Spleen (tissue), 11 donors: ENCODE data around the gene GCH1. TPM values are rescaled to one million over a fixed set of nuclear protein-coding genes. Genes with fewer than 3 reads are reported as not detected.
"Not testable (repeated sequence)": the region's sequence is repeated elsewhere in the genome, so short reads cannot be mapped to it uniquely, and the experiment has no call there.

Experiments
- DNase-seq: peaks from one replicate; pipeline ENCODE4 v3.0.0-alpha.2; 2020
- H3K27ac ChIP-seq, 8 donors: fragments of 200-600 bp; sonication (generic) in 7 of 8; 1 replicate in 4 of 8; 2 replicates in 4 of 8; pipeline versions ENCODE4 v1.5.0 to v1.8.0; 2016 to 2021; ENCODE audit warnings: inconsistent platforms in 4 of 8, mild to moderate bottlenecking in 4 of 8, moderate library complexity in 1 of 8
- H3K27me3 ChIP-seq, 7 donors: fragments of 200-600 bp; sonication (generic) in 6 of 7; replicated peaks in 1 of 7; 1 replicate in 4 of 7; 2 replicates in 3 of 7; pipeline versions ENCODE4 v1.5.0 to v1.8.0; 2016 to 2021; ENCODE audit warnings: inconsistent platforms in 3 of 7, mild to moderate bottlenecking in 1 of 7
- H3K36me3 ChIP-seq, 6 donors: fragments of 200-600 bp; sonication (generic) in 5 of 6; 1 replicate in 4 of 6; 2 replicates in 2 of 6; pipeline versions ENCODE4 v1.5.0 to v1.8.0; 2016 to 2021; ENCODE audit warnings: inconsistent platforms in 2 of 6
- H3K4me1 ChIP-seq, 6 donors: fragments of 200-600 bp; sonication (generic) in 5 of 6; 1 replicate in 3 of 6; 2 replicates in 3 of 6; pipeline versions ENCODE4 v1.5.0 to v1.8.0; 2016 to 2021; ENCODE audit warnings: inconsistent platforms in 3 of 6
- H3K4me3 ChIP-seq, 8 donors: fragments of 200-600 bp; sonication (generic) in 7 of 8; 1 replicate in 4 of 8; 2 replicates in 4 of 8; pipeline versions ENCODE4 v1.5.0 to v1.8.0; 2016 to 2021; ENCODE audit warnings: inconsistent platforms in 4 of 8, mild to moderate bottlenecking in 4 of 8, moderate library complexity in 2 of 8
- H3K9me3 ChIP-seq, 8 donors: fragments of 200-600 bp; sonication (generic) in 7 of 8; 1 replicate in 4 of 8; 2 replicates in 4 of 8; pipeline versions ENCODE4 v1.5.0 to v1.8.0; 2016 to 2021; ENCODE audit warnings: inconsistent platforms in 4 of 8
- POLR2A ChIP-seq, 3 donors: fragments of 450-650 bp; IDR thresholded peaks; one replicate each; pipeline ENCODE4 v1.5.1; 2017; ENCODE audit warnings: antibody characterized with exemption in 3 of 3, mild to moderate bottlenecking in 1 of 3
- POLR2AphosphoS5 ChIP-seq, 3 donors: sonication (generic); formaldehyde crosslinking; IDR thresholded peaks; one replicate each; pipeline ENCODE4 v1.5.1; 2017; ENCODE audit warnings: antibody characterized with exemption in 3 of 3
- WGBS, 5 donors: extraction: QIAGEN DNeasy Blood & Tissue Kit in 3 of 5; methylation state at CpG; one replicate each; pipeline versions ENCODE4 v1.1.5 to v1.1.7; 2013 to 2018; 5-methylcytosine and 5-hydroxymethylcytosine counted together
- intact Hi-C: fragments of 100-400 bp; cut with DNase I; formaldehyde crosslinking; loops from one replicate; pipeline ENCODE4 v1.15.0; 2023; ENCODE audit warnings: low total_unique reads
- polyA plus RNA-seq, 3 donors: library from polyadenylated mRNA; stranded (reverse); fragments of 200-250 nt; gene quantifications; one replicate each; pipeline ENCODE4 v1.2.1, GENCODE V29; 2013
- total RNA-seq, 7 donors: library from RNA; depleted of rRNA in 3 of 7; stranded (reverse); fragments of >200 nt in 3 of 7; fragmentation: NEBNext Ultra II Directional in 4 of 7; extraction: Animal tissue kit (Norgen Biotek cat#: 25700) in 4 of 7; gene quantifications; one replicate each; pipeline versions ENCODE4 v1.1.0 to v1.2.1, GENCODE V29; 2016 to 2021
- TF ChIP-seq, protein P1 (sequence below), 11 experiments: fragments of 200-600 bp in 7 of 11; fragments of 450-650 bp in 4 of 11; sonication (generic) in 4 of 11; IDR thresholded peaks in 8 of 11; conservative IDR thresholded peaks in 3 of 11; 1 replicate in 7 of 11; 2 replicates in 4 of 11; pipeline versions ENCODE4 v1.4.0 to v1.8.0; 2016 to 2021; ENCODE audit warnings: antibody characterized with exemption in 11 of 11, inconsistent platforms in 4 of 11, mild to moderate bottlenecking in 1 of 11
- donor health status: healthy with polysubstance abuse.
- donor health status: DM: no; HTN: no; CAD: no; lungs with moderate emphysema.
- donor health status: DM: no; HTN: no; CAD: no.
- donor health status: Bipolar disorder and iron deficiency.
- donor health status: healthy.
- donor health status: DM: no; HTN: no; CAD: no.
- donor health status: DM: yes; HTN: yes; CAD: no.

The GCH1 gene
- total and polyA plus RNA-seq, 10 donors = 11.2 to 23.3 (median 20.3) TPM

DNA sequence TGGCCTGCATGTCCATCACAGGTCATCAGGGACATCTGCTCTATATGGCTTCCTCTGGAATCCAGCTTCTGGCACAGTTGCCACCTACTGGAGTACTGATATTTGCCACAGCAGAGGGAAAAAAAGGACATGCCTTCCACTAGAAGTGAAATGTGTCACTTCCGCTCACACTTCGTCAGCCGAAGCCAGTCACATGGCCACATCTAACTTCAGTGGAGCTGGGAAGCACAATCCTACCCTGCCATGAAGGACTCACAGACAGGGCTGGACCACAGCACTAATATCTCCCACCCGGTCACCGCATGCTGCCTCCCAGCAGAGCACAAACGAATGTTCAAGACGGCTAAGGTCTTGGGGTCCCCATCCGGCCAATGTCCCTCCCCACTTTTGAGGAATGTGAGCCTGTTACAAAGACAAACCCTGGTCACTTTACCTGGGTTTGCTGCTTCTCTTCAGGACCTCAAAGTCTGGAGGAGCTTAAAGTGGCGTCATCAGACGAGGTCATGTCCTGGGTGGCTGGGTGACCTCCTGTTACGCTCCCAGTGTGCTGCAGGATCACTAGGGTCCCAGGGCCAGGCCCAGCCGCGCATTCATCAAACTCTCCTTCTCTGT lies 98.6 kb downstream of the GCH1 start:
- H3K27me3 ChIP-seq = peaks cover 0 to 5% (median 0%) of the 10 kb centered on the region in 7 donors
- no peak overlapping the region for H3K27ac ChIP-seq
- H3K36me3 ChIP-seq = no peaks in the 10 kb centered on the region
- peaks cover 3 to 11% (median 6%) of the 10 kb centered on the region in 6 donors for H3K4me1 ChIP-seq
- DNase-seq = no peak
- WGBS, 5 donors = 83 to 91% (median 88%) methylated on average over 8 to 13 of the region's 13 CpGs
- no peaks in the 10 kb centered on the region for H3K9me3 ChIP-seq
- no peak overlapping the region for H3K4me3 ChIP-seq
- intact Hi-C loops = no loop called here
- TF ChIP-seq POLR2AphosphoS5 (IDR thresholded peaks at IDR 0.05) = no peak
- TF ChIP-seq, protein P1, sequence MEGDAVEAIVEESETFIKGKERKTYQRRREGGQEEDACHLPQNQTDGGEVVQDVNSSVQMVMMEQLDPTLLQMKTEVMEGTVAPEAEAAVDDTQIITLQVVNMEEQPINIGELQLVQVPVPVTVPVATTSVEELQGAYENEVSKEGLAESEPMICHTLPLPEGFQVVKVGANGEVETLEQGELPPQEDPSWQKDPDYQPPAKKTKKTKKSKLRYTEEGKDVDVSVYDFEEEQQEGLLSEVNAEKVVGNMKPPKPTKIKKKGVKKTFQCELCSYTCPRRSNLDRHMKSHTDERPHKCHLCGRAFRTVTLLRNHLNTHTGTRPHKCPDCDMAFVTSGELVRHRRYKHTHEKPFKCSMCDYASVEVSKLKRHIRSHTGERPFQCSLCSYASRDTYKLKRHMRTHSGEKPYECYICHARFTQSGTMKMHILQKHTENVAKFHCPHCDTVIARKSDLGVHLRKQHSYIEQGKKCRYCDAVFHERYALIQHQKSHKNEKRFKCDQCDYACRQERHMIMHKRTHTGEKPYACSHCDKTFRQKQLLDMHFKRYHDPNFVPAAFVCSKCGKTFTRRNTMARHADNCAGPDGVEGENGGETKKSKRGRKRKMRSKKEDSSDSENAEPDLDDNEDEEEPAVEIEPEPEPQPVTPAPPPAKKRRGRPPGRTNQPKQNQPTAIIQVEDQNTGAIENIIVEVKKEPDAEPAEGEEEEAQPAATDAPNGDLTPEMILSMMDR (IDR thresholded peaks at IDR 0.05 in 8 of 11, conservative IDR thresholded peaks at IDR 0.05 in 3 of 11) = no peak

DNA sequence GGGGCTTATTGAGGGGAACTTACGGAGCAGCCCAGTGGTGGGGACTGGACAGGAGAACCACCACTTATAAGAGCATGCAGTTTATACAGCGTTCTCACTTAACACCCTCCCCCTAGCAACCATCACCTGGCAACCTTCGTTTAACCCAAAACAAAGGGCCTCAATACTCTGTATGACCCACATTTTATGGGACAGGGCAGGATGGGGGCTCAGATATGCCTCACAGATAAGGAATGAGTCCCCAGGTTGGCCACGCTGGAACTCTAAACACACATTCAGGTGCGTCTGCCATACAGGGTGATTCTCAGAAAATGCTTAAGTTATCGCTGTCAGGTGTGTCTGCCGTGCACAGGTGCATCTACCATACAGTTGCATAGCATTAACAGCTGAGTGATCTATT lies 99.2 kb downstream of the GCH1 start:
- H3K9me3 ChIP-seq = no peaks in the 10 kb centered on the region
- H3K4me1 ChIP-seq = peaks cover 3 to 11% (median 6%) of the 10 kb centered on the region in 6 donors
- H3K4me3 ChIP-seq = no peak overlapping the region
- no peak for DNase-seq
- no peak overlapping the region for H3K27ac ChIP-seq
- no peak for TF ChIP-seq POLR2AphosphoS5 (IDR thresholded peaks at IDR 0.05)
- TF ChIP-seq, protein P1 (IDR thresholded peaks at IDR 0.05 in 8 of 11, conservative IDR thresholded peaks at IDR 0.05 in 3 of 11) = no peak
- peaks cover 0 to 5% (median 0%) of the 10 kb centered on the region in 7 donors for H3K27me3 ChIP-seq
- 75 to 86% (median 78%) methylated on average over 7 of the region's 7 CpGs for WGBS, 5 donors
- H3K36me3 ChIP-seq = no peaks in the 10 kb centered on the region
- intact Hi-C loops = no loop called here

GRCh38 chr14:54801482-54801881 lies 101.1 kb downstream of the GCH1 start:
- H3K9me3 ChIP-seq, DNase-seq, H3K4me3 ChIP-seq, H3K27me3 ChIP-seq, H3K27ac ChIP-seq, intact Hi-C loops, H3K36me3 ChIP-seq: not testable (repeated sequence)
- 93 to 99% (median 96%) methylated on average over 2 of the region's 2 CpGs for WGBS, 5 donors
- H3K4me1 ChIP-seq = peaks cover 3 to 11% (median 6%) of the 10 kb centered on the region in 6 donors

DNA sequence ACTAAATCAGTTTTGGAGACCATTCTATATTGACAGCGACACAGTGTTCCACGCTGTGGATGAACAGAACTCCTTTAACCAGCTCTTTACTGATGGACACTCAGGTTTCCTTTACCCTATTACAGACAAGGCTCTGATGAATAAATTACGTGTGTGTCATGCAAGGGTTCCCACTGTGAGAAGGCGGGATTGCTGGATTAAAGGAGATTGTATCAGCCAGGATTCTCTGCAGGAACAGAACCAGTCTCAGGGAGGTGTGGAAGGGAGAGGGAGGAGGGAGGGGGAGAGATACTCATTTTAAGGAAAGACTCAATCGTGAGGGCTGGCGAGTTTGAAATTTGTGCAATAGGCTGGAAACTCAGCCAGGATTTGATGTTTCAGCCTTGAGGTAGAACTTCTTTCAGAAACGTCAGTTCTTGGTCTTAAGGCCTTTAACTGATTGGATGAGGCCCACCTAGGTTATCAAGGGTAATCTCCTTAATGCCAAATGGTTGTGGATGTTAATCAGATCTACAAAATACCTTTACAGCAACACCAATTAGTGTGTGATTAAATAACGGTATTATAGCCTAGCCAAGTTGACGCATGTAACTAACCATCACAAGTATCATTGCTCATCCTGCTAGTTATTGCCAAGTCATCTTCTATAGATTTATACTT lies 104.0 kb downstream of the GCH1 start:
- Histone ChIP-seq H3K27me3 (no peaks in the 10 kb centered on the region), H3K27ac (no peak overlapping the region), H3K4me3 (no peak overlapping the region), H3K9me3 (peaks cover 0 to 13% (median 10%) of the 10 kb centered on the region in 8 donors), H3K36me3 (no peaks in the 10 kb centered on the region), H3K4me1 (no peaks in the 10 kb centered on the region)
- intact Hi-C loops = no loop called here
- 86 to 92% (median 88%) methylated on average over 9 of the region's 9 CpGs for WGBS, 5 donors
- no peak for DNase-seq
- TF ChIP-seq POLR2A (IDR thresholded peaks at IDR 0.05) = no peak
- TF ChIP-seq, protein P1 (IDR thresholded peaks at IDR 0.05 in 8 of 11, conservative IDR thresholded peaks at IDR 0.05 in 3 of 11) = no peak
- TF ChIP-seq POLR2AphosphoS5 (IDR thresholded peaks at IDR 0.05) = no peak
